HepG2 (cell line): Measurements from ENCODE around the gene BRI3BP. TPM values are rescaled to one million over a fixed set of nuclear protein-coding genes. Genes with fewer than 3 reads are reported as not detected.

ENCODE experiments used
- AGO1 ChIP-seq: fragments of 200-400 bp; formaldehyde crosslinking; IDR thresholded peaks from 2 replicates; pipeline ENCODE4 v1.6.1; 2017; ENCODE audit warnings: mild to moderate bottlenecking, low read depth, low read length, moderate library complexity; ENCODE audit not compliant: poor library complexity, severe bottlenecking
- EHMT2 ChIP-seq: fragments of 200-600 bp; sonication (generic); IDR thresholded peaks from 2 replicates; pipeline ENCODE4 v1.7.0; 2017; ENCODE audit warnings: antibody characterized with exemption, low read depth, low read length, borderline replicate concordance
- ERF ChIP-seq: IDR thresholded peaks from 2 replicates; pipeline ENCODE4 v1.6.1; 2018; ENCODE audit warnings: missing biosample characterization, missing genetic modification reagents
- FOXP1 ChIP-seq, 2 experiments: fragments of 450-650 bp in 1 of 2; IDR thresholded peaks; 2 replicates each; pipeline ENCODE4 v1.6.1; 2017 to 2018; ENCODE audit warnings: antibody characterized with exemption in 1 of 2
- KLF9 ChIP-seq: IDR thresholded peaks from 2 replicates; pipeline ENCODE4 v1.6.1; 2016; ENCODE audit warnings: low read depth
- MXI1 ChIP-seq: IDR thresholded peaks from 3 replicates; pipeline ENCODE4 v1.6.1; 2012; ENCODE audit warnings: low read depth, low read length, inconsistent platforms, borderline replicate concordance
- NFKB2 ChIP-seq: sonication (generic); formaldehyde crosslinking; IDR thresholded peaks from 2 replicates; pipeline ENCODE4 v1.4.0; 2020; ENCODE audit warnings: missing genetic modification reagents, borderline replicate concordance
- PHF8 ChIP-seq: sonication (generic); formaldehyde crosslinking; IDR thresholded peaks from 2 replicates; pipeline ENCODE4 v1.5.0; 2020; ENCODE audit warnings: missing genetic modification reagents
- REPIN1 ChIP-seq: sonication (generic); formaldehyde crosslinking; IDR thresholded peaks from 2 replicates; pipeline ENCODE4 v1.8.0; 2022; ENCODE audit warnings: missing genetic modification reagents, low read depth, mild to moderate bottlenecking, borderline replicate concordance
- SAP130 ChIP-seq: IDR thresholded peaks from 2 replicates; pipeline ENCODE4 v1.6.1; 2016; ENCODE audit warnings: low read depth
- SOX5 ChIP-seq: IDR thresholded peaks from 2 replicates; pipeline ENCODE4 v1.6.1; 2016; ENCODE audit warnings: borderline replicate concordance
- ZBTB38 ChIP-seq: sonication (generic); formaldehyde crosslinking; IDR thresholded peaks from 2 replicates; pipeline ENCODE4 v1.5.1; 2020; ENCODE audit warnings: mild to moderate bottlenecking, missing genetic modification reagents
- ZFX ChIP-seq: sonication (generic); formaldehyde crosslinking; IDR thresholded peaks from 2 replicates; pipeline ENCODE4 v1.4.0; 2020; ENCODE audit warnings: mild to moderate bottlenecking, low read depth, missing genetic modification reagents, moderate library complexity
- ZFY ChIP-seq: sonication (generic); formaldehyde crosslinking; IDR thresholded peaks from 2 replicates; pipeline ENCODE4 v1.4.0; 2020; ENCODE audit warnings: missing genetic modification reagents
- ZNF616 ChIP-seq: sonication (generic); formaldehyde crosslinking; IDR thresholded peaks from 2 replicates; pipeline ENCODE4 v1.5.0; 2020; ENCODE audit warnings: low read depth, mild to moderate bottlenecking, missing genetic modification reagents
- polyA plus RNA-seq, 8 experiments: library from polyadenylated mRNA; depleted of rRNA in 3 of 8; stranded (reverse) in 7 of 8; unstranded in 1 of 8; fragments of >200 nt; fragmentation: Illumina TruSeq in 4 of 8; extraction: Trizol in 4 of 8; gene quantifications; 2 replicates each; pipeline versions ENCODE4 v1.2.1 to v1.2.3, GENCODE V29; 2011 to 2016; ENCODE audit warnings: low read depth in 4 of 8, missing spikeins in 1 of 8, mixed read lengths in 1 of 8; ENCODE audit not compliant: insufficient read depth in 1 of 8
- total RNA-seq, 5 experiments: library from RNA; depleted of rRNA; stranded (reverse); fragments of >200 nt; fragmentation: Illumina TruSeq; extraction: Trizol; gene quantifications; 2 replicates each; pipeline ENCODE4 v1.2.3, GENCODE V29; 2016; ENCODE audit warnings: low read depth in 1 of 5
- TF ChIP-seq, protein P1 (sequence below): sonication (generic); formaldehyde crosslinking; IDR thresholded peaks from 2 replicates; pipeline ENCODE4 v1.5.0; 2020; ENCODE audit warnings: mild to moderate bottlenecking, missing genetic modification reagents, borderline replicate concordance
- TF ChIP-seq, protein P2 (sequence below): sonication (generic); formaldehyde crosslinking; IDR thresholded peaks from 2 replicates; pipeline ENCODE4 v1.8.1; 2023; ENCODE audit warnings: mild to moderate bottlenecking, moderate library complexity, missing genetic modification reagents
- TF ChIP-seq, protein P3 (sequence below): sonication (generic); formaldehyde crosslinking; IDR thresholded peaks from 2 replicates; pipeline ENCODE4 v1.5.1; 2020; ENCODE audit warnings: mild to moderate bottlenecking, missing genetic modification reagents, moderate library complexity

Gene BRI3BP
- total and polyA plus RNA-seq, 2 of the 13 experiments (the other 11 are each of a cell fraction or from before 2014, with no cell fraction given) = 7.5 to 21.1 TPM

GRCh38 chr12:124993626-124994436 lies at the start of gene BRI3BP (continued):
- TF ChIP-seq PHF8 (CRISPR knock-in tag) (peak; percentile 62; the same call in 1 of the 2 replicates), KLF9 (CRISPR knock-in tag) (no peak), NFKB2 (CRISPR knock-in tag) (no peak; the same call in 1 of the 2 replicates), ZFX (CRISPR knock-in tag) (peak; percentile 53), REPIN1 (no peak), FOXP1 (IDR thresholded peaks at IDR 0.05) (no peak), FOXP1 (CRISPR knock-in tag; IDR thresholded peaks at IDR 0.05) (no peak), EHMT2 (no peak), MXI1 (peak; percentile 31; the same call in 1 of the 3 replicates), ZNF616 (0 out of 2 replicates have a peak, but pooled peaks have one; percentile 20), ERF (CRISPR knock-in tag) (no peak), SOX5 (CRISPR knock-in tag) (0 out of 2 replicates have a peak, but pooled peaks have one; percentile 5), SAP130 (peak; percentile 72; the same call in 1 of the 2 replicates), ZFY (CRISPR knock-in tag) (peak; percentile 68), AGO1 (peak; percentile 37), ZBTB38 (CRISPR knock-in tag) (no peak)
- TF ChIP-seq, protein P1, sequence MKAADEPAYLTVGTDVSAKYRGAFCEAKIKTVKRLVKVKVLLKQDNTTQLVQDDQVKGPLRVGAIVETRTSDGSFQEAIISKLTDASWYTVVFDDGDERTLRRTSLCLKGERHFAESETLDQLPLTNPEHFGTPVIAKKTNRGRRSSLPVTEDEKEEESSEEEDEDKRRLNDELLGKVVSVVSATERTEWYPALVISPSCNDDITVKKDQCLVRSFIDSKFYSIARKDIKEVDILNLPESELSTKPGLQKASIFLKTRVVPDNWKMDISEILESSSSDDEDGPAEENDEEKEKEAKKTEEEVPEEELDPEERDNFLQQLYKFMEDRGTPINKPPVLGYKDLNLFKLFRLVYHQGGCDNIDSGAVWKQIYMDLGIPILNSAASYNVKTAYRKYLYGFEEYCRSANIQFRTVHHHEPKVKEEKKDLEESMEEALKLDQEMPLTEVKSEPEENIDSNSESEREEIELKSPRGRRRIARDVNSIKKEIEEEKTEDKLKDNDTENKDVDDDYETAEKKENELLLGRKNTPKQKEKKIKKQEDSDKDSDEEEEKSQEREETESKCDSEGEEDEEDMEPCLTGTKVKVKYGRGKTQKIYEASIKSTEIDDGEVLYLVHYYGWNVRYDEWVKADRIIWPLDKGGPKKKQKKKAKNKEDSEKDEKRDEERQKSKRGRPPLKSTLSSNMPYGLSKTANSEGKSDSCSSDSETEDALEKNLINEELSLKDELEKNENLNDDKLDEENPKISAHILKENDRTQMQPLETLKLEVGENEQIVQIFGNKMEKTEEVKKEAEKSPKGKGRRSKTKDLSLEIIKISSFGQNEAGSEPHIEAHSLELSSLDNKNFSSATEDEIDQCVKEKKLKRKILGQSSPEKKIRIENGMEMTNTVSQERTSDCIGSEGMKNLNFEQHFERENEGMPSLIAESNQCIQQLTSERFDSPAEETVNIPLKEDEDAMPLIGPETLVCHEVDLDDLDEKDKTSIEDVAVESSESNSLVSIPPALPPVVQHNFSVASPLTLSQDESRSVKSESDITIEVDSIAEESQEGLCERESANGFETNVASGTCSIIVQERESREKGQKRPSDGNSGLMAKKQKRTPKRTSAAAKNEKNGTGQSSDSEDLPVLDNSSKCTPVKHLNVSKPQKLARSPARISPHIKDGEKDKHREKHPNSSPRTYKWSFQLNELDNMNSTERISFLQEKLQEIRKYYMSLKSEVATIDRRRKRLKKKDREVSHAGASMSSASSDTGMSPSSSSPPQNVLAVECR (CRISPR knock-in tag) = peak; percentile 68
- TF ChIP-seq, protein P2, sequence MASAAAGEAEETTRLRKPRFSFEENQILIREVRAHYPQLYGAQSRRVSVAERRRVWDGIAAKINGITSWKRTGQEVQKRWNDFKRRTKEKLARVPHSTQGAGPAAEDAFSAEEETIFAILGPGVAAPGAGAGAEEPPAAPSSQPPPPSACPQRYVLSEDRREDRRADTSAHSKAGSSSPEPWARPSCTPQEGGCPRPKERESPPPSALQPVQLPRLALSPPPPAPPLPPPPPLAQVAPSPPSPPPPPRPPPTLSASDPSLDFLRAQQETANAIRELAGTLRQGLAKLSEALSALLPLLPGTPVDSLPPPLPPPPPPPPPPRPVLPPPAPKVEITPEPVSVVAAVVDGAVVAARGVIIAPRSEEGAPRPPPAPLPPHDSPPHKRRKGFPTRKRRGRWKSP = peak; percentile 51; the same call in 1 of the 2 replicates
- TF ChIP-seq, protein P3, sequence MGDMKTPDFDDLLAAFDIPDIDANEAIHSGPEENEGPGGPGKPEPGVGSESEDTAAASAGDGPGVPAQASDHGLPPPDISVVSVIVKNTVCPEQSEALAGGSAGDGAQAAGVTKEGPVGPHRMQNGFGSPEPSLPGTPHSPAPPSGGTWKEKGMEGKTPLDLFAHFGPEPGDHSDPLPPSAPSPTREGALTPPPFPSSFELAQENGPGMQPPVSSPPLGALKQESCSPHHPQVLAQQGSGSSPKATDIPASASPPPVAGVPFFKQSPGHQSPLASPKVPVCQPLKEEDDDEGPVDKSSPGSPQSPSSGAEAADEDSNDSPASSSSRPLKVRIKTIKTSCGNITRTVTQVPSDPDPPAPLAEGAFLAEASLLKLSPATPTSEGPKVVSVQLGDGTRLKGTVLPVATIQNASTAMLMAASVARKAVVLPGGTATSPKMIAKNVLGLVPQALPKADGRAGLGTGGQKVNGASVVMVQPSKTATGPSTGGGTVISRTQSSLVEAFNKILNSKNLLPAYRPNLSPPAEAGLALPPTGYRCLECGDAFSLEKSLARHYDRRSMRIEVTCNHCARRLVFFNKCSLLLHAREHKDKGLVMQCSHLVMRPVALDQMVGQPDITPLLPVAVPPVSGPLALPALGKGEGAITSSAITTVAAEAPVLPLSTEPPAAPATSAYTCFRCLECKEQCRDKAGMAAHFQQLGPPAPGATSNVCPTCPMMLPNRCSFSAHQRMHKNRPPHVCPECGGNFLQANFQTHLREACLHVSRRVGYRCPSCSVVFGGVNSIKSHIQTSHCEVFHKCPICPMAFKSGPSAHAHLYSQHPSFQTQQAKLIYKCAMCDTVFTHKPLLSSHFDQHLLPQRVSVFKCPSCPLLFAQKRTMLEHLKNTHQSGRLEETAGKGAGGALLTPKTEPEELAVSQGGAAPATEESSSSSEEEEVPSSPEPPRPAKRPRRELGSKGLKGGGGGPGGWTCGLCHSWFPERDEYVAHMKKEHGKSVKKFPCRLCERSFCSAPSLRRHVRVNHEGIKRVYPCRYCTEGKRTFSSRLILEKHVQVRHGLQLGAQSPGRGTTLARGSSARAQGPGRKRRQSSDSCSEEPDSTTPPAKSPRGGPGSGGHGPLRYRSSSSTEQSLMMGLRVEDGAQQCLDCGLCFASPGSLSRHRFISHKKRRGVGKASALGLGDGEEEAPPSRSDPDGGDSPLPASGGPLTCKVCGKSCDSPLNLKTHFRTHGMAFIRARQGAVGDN (CRISPR knock-in tag) = peak; percentile 65
